Measurements from ENCODE around the gene PDE4D.

The PDE4D gene

DNA sequence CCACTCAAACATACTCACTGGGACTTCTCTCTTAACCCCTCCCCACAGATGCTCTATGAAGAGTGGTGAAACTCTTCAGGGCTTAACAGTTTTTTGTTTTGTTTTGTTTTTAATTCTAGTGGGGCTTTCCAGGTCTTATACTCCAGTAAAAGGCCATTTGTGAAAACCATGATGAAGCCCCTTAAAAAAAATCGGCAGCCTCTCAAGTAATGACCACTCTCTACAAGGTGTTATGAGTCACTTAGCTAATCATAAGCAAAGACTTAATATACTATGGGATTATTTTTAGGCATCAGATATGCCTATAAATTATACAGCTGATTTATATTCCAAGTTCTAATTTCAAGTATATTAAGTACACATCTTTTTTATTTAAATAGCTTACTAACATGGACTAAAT is 702.8 kb downstream of the PDE4D start:
- H3K4me3 ChIP-seq (ENCODE audit: low read depth, low read length), result no peak overlapping the region
- TF ChIP-seq, protein P1, sequence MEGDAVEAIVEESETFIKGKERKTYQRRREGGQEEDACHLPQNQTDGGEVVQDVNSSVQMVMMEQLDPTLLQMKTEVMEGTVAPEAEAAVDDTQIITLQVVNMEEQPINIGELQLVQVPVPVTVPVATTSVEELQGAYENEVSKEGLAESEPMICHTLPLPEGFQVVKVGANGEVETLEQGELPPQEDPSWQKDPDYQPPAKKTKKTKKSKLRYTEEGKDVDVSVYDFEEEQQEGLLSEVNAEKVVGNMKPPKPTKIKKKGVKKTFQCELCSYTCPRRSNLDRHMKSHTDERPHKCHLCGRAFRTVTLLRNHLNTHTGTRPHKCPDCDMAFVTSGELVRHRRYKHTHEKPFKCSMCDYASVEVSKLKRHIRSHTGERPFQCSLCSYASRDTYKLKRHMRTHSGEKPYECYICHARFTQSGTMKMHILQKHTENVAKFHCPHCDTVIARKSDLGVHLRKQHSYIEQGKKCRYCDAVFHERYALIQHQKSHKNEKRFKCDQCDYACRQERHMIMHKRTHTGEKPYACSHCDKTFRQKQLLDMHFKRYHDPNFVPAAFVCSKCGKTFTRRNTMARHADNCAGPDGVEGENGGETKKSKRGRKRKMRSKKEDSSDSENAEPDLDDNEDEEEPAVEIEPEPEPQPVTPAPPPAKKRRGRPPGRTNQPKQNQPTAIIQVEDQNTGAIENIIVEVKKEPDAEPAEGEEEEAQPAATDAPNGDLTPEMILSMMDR (IDR thresholded peaks at IDR 0.05; ENCODE audit: low read depth, low read length), result no peak

DNA sequence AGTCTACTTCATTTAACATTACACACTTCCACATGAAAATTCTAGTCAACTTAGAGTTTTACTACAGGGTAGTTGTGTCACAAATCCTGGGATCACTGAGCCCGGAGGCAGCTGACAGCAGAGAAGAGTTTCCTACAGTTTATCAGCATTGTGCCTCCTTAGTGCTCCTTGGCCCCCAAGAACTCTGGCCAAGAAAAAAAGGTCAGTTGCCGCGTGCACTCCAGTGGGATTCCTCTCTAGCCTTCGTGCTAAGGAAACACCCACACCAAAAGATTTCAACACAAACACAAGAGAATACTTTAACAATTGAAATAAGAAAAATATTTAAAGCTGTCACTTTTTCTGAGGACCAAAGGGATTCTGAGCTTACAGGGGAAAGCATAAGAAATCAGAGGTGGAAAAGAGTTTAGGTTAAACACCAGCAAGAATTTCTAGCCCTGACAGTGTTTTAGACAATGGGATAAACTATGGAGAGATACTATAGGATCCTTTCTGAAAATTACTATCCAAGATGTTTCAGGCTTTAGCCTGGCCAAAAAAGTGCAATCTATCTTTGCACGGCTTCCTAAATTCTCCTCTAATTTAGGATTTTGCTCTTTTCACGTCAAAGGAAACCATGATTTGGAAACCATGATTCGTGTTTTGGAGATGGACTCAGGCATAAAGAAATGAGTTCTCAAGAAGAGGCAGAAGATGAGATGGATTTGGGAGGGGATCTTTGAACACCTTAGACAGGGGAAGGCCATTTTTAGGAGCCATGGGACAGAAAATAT is 703.9 kb downstream of the PDE4D start:
- DNase-seq, result no peak
- TF ChIP-seq, protein P1 (IDR thresholded peaks at IDR 0.05; ENCODE audit: low read depth, low read length), result no peak
- H3K4me3 ChIP-seq (ENCODE audit: low read depth, low read length), result no peak overlapping the region

More for the DNA sequence above, 702.8 kb downstream of the PDE4D start:
- H3K9me3 ChIP-seq, result no peaks in the 10 kb centered on the region
- H3K4me1 ChIP-seq, result peaks cover 3% of the 10 kb centered on the region
- H3K27me3 ChIP-seq, result no peaks in the 10 kb centered on the region
- no peaks in the 10 kb centered on the region for H3K36me3 ChIP-seq
- no peak for DNase-seq

DNA sequence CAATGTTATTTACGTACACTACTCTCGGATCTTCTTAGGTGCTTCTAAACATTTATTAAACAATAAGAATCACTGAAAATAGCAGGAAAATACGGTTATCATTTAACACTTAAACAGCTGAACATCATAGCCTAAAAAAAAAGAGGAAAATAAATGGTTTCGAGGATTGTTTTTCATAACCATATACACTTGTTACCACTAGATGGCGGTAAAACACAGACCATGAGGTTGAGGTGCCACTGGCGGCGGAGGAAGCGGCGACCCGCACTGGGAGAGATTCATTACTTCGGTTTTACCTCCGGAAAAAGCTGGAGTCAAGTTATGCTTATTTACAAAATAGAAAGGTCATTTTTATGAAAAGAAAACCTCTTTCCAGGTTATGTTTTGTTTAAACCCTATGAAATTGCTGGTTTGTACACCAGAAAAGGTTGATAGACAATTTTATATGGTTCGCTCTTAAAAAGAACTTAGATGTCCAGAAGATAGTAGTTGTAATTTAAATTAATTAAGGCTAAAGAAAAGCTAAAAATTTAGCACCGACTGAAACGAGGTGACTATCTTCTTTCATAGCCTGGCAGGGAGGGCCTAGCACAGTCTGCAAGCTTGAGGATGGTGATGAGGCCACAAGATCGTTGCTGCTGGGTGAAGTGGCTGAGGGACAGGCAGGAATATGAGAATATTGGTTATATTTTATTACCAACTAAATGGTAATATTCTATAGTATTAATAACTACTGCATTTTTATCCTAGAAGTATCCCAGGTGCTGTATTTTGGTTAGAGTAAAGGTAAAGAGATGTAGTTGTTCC is 704.9 kb downstream of the PDE4D start:
- DNase-seq, result peak; percentile 78
- no peaks in the 10 kb centered on the region for H3K27me3 ChIP-seq
- peaks cover 3% of the 10 kb centered on the region for H3K4me1 ChIP-seq
- no peaks in the 10 kb centered on the region for H3K9me3 ChIP-seq
- TF ChIP-seq, protein P1 (IDR thresholded peaks at IDR 0.05; ENCODE audit: low read depth, low read length), result peak; percentile 69
- H3K36me3 ChIP-seq, result no peaks in the 10 kb centered on the region
- H3K4me3 ChIP-seq (ENCODE audit: low read depth, low read length), result peak overlapping the region; percentile 63

More for the DNA sequence above, 703.9 kb downstream of the PDE4D start:
- Histone ChIP-seq H3K27me3 (no peaks in the 10 kb centered on the region), H3K36me3 (no peaks in the 10 kb centered on the region), H3K9me3 (no peaks in the 10 kb centered on the region), H3K4me1 (peaks cover 3% of the 10 kb centered on the region)

DNA sequence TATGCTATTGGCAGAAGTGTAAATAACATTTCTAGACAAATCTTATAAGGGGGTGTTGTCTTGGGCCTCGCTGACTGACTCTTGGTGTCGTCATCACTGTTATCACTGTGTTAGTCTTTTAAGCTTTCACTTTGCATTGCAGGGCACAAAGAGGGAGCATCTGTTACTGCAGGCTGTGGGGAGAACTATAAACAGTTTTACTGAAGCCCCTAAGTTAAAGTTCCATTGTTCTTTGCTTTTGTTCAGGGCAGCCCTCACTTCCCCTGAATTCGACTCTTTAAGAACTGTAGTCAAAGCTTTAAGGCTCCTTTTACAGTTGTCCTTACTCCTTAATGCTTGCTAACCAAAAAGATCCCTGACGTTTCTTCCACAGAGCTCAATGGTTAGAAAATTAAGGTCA is 705.7 kb downstream of the PDE4D start:
- Histone ChIP-seq H3K9me3 (no peaks in the 10 kb centered on the region), H3K4me1 (peaks cover 3% of the 10 kb centered on the region), H3K4me3 (ENCODE audit: low read depth, low read length) (peak overlapping the region; percentile 63), H3K27me3 (no peaks in the 10 kb centered on the region), H3K36me3 (no peaks in the 10 kb centered on the region)
- no peak for DNase-seq
- TF ChIP-seq, protein P1 (IDR thresholded peaks at IDR 0.05; ENCODE audit: low read depth, low read length), result no peak

DNA sequence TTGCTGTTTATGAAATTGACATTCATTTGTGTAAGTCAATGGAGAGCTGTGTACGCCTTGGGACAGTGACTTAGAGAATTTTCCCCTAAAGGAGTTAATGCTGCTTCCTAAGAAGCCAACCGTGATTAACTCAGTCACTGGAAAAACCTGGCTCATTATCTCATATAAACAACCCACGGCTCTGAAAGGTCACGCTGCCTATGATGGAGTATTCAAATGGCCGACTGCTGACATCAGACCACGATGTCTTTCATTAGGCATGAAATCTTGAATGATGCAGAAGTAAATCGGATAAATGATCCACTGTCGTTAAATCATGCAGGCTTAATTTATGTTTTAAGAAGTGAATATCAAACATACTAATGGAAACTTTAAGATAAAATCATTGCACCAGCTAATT is 706.9 kb downstream of the PDE4D start:
- peaks cover 3% of the 10 kb centered on the region for H3K4me1 ChIP-seq
- no peaks in the 10 kb centered on the region for H3K36me3 ChIP-seq
- TF ChIP-seq, protein P1 (IDR thresholded peaks at IDR 0.05; ENCODE audit: low read depth, low read length), result no peak
- DNase-seq, result no peak
- no peak overlapping the region for H3K4me3 ChIP-seq (ENCODE audit: low read depth, low read length)
- no peaks in the 10 kb centered on the region for H3K9me3 ChIP-seq
- H3K27me3 ChIP-seq, result no peaks in the 10 kb centered on the region

Data from BE2C (cell line).